H9 (cell line): ENCODE measurements around the gene ZNF407. TPM values are rescaled to one million over a fixed set of nuclear protein-coding genes. Genes with fewer than 3 reads are reported as not detected.

Experiments used
- DNase-seq: peaks from one replicate; pipeline ENCODE4 v3.0.0-alpha.2; 2017
- H2AFZ ChIP-seq: one replicate; pipeline ENCODE4 v1.6.1; 2013; ENCODE audit warnings: mild to moderate bottlenecking, low read length, control low read depth, moderate library complexity
- H2AK5ac ChIP-seq: 2 replicates; pipeline ENCODE4 v1.6.1; 2013; ENCODE audit warnings: low read length, control low read depth, mixed read lengths; ENCODE audit not compliant: insufficient read length
- H2BK120ac ChIP-seq: one replicate; pipeline ENCODE4 v1.6.1; 2013; ENCODE audit warnings: low read depth, mild to moderate bottlenecking, low read length, control low read depth, inconsistent platforms; ENCODE audit not compliant: poor library complexity, severe bottlenecking
- H2BK12ac ChIP-seq: 2 replicates; pipeline ENCODE4 v1.6.1; 2013; ENCODE audit warnings: low read length, control low read depth, mixed read lengths, low read depth; ENCODE audit not compliant: insufficient read length
- H2BK15ac ChIP-seq: 2 replicates; pipeline ENCODE4 v1.6.1; 2013; ENCODE audit warnings: low read depth, low read length, control low read depth
- H2BK20ac ChIP-seq: one replicate; pipeline ENCODE4 v1.6.1; 2013; ENCODE audit warnings: low read depth, mild to moderate bottlenecking, low read length, control low read depth, inconsistent platforms; ENCODE audit not compliant: poor library complexity, severe bottlenecking
- H2BK5ac ChIP-seq: 2 replicates; pipeline ENCODE4 v1.6.1; 2013; ENCODE audit warnings: low read length, control low read depth, mixed read lengths; ENCODE audit not compliant: insufficient read length
- H3K14ac ChIP-seq: 2 replicates; pipeline ENCODE4 v1.6.1; 2013; ENCODE audit warnings: low read length, control low read depth; ENCODE audit not compliant: insufficient read depth
- H3K18ac ChIP-seq: 2 replicates; pipeline ENCODE4 v1.6.1; 2013; ENCODE audit warnings: low read depth, mild to moderate bottlenecking, mixed read lengths, low read length, control low read depth; ENCODE audit not compliant: insufficient read length
- H3K23ac ChIP-seq: 2 replicates; pipeline ENCODE4 v1.6.1; 2013; ENCODE audit warnings: low read length, control low read depth, mixed read lengths, low read depth; ENCODE audit not compliant: insufficient read length
- H3K23me2 ChIP-seq: 2 replicates; pipeline ENCODE4 v1.6.1; 2013; ENCODE audit warnings: low read depth, mild to moderate bottlenecking, mixed read lengths, low read length, control low read depth; ENCODE audit not compliant: insufficient read length, poor library complexity, severe bottlenecking
- H3K27ac ChIP-seq: 2 replicates; pipeline ENCODE4 v1.5.1; 2013; ENCODE audit warnings: low read length, control low read depth, mixed read lengths, low read depth; ENCODE audit not compliant: insufficient read length
- H3K27me3 ChIP-seq: 2 replicates; pipeline ENCODE4 v1.6.1; 2013; ENCODE audit warnings: low read length, control low read depth, inconsistent platforms; ENCODE audit not compliant: insufficient read depth
- H3K4ac ChIP-seq: 2 replicates; pipeline ENCODE4 v1.6.1; 2013; ENCODE audit warnings: low read depth, mild to moderate bottlenecking, control low read depth, inconsistent platforms, low read length, moderate library complexity
- H3K4me1 ChIP-seq: 2 replicates; pipeline ENCODE4 v1.6.1; 2013; ENCODE audit warnings: low read length, control low read depth, inconsistent platforms; ENCODE audit not compliant: insufficient read depth
- H3K4me2 ChIP-seq: 2 replicates; pipeline ENCODE4 v1.6.1; 2013; ENCODE audit warnings: low read length, control low read depth, mixed read lengths; ENCODE audit not compliant: insufficient read length, insufficient read depth
- H3K56ac ChIP-seq: 2 replicates; pipeline ENCODE4 v1.6.1; 2013; ENCODE audit warnings: low read depth, mild to moderate bottlenecking, mixed read lengths, low read length, control low read depth; ENCODE audit not compliant: insufficient read length
- H3K79me1 ChIP-seq: 2 replicates; pipeline ENCODE4 v1.6.1; 2013; ENCODE audit warnings: low read depth, mild to moderate bottlenecking, moderate library complexity, low read length, control low read depth, inconsistent platforms; ENCODE audit not compliant: insufficient read depth, poor library complexity, severe bottlenecking
- H3K79me2 ChIP-seq: 2 replicates; pipeline ENCODE4 v1.6.1; 2013; ENCODE audit warnings: low read length, control low read depth, inconsistent platforms; ENCODE audit not compliant: insufficient read depth
- H3K9ac ChIP-seq: 2 replicates; pipeline ENCODE4 v1.6.1; 2013; ENCODE audit warnings: low read length, control low read depth, mixed read lengths; ENCODE audit not compliant: insufficient read length; ENCODE audit errors: extremely low read depth
- H3K9me3 ChIP-seq: one replicate; pipeline ENCODE4 v1.6.1; 2013; ENCODE audit warnings: low read depth, low read length, inconsistent platforms; ENCODE audit not compliant: control insufficient read depth
- H3T11ph ChIP-seq: one replicate; pipeline ENCODE4 v1.6.1; 2013; ENCODE audit warnings: mild to moderate bottlenecking, low read length, control low read depth, inconsistent platforms
- H4K20me1 ChIP-seq: one replicate; pipeline ENCODE4 v1.6.1; 2013; ENCODE audit not compliant: control insufficient read depth, insufficient read length, insufficient read depth
- H4K5ac ChIP-seq: 2 replicates; pipeline ENCODE4 v1.6.1; 2013; ENCODE audit warnings: low read depth, mild to moderate bottlenecking, mixed read lengths, low read length, control low read depth; ENCODE audit not compliant: insufficient read length
- H4K8ac ChIP-seq: replicated peaks from 2 replicates; pipeline ENCODE4 v1.6.1; 2013; ENCODE audit warnings: low read length, control low read depth, mixed read lengths, low read depth; ENCODE audit not compliant: insufficient read length
- H4K91ac ChIP-seq: 2 replicates; pipeline ENCODE4 v1.6.1; 2013; ENCODE audit warnings: low read depth, mild to moderate bottlenecking, moderate library complexity, mixed read lengths, low read length, control low read depth; ENCODE audit not compliant: insufficient read length
- H3K27ac Mint-ChIP-seq, 3 experiments: 2 replicates in 2 of 3; 3 replicates in 1 of 3; pipeline ENCODE4 v1.8.0; 2020 to 2021; ENCODE audit warnings: mixed read lengths in 3 of 3, mild to moderate bottlenecking in 1 of 3, moderate library complexity in 1 of 3
- H3K27me3 Mint-ChIP-seq: 2 replicates; pipeline ENCODE4 v1.8.0; 2021; ENCODE audit warnings: low read depth, mild to moderate bottlenecking, moderate library complexity, mixed read lengths
- H3K36me3 Mint-ChIP-seq, 3 experiments: 2 replicates in 2 of 3; 3 replicates in 1 of 3; pipeline ENCODE4 v1.8.0; 2020 to 2021; ENCODE audit warnings: low read depth in 3 of 3, mixed read lengths in 3 of 3; ENCODE audit not compliant: insufficient read depth in 1 of 3
- H3K4me1 Mint-ChIP-seq, 2 experiments: 2 replicates each; pipeline ENCODE4 v1.8.0; 2020; ENCODE audit warnings: mixed read lengths in 2 of 2
- H3K4me3 Mint-ChIP-seq, 2 experiments: 2 replicates in 1 of 2; 3 replicates in 1 of 2; pipeline ENCODE4 v1.8.0; 2020 to 2021; ENCODE audit warnings: mild to moderate bottlenecking in 2 of 2, mixed read lengths in 2 of 2, moderate library complexity in 1 of 2
- H3K9me3 Mint-ChIP-seq, 2 experiments: 2 replicates in 1 of 2; 3 replicates in 1 of 2; pipeline ENCODE4 v1.8.0; 2020; ENCODE audit warnings: mild to moderate bottlenecking in 2 of 2, mixed read lengths in 2 of 2, moderate library complexity in 1 of 2
- CTCF ChIP-seq: fragments of 200-600 bp; sonication (generic); conservative IDR thresholded peaks from 3 replicates; pipeline ENCODE4 v1.8.0; 2021; ENCODE audit warnings: antibody characterized with exemption, mild to moderate bottlenecking
- WGBS: extraction: QIAGEN DNeasy Blood & Tissue Kit; methylation state at CpG from one replicate; pipeline ENCODE4 v1.1.7; 2013; ENCODE audit warnings: missing lambda C conversion rate, low lambda C conversion rate, mixed read lengths; ENCODE audit not compliant: insufficient read length; ENCODE audit errors: extremely low coverage; 5-methylcytosine and 5-hydroxymethylcytosine counted together
- total RNA-seq: library from RNA; stranded (reverse); gene quantifications from 2 replicates; pipeline ENCODE4 v1.2.1, GENCODE V29; 2021

ZNF407 gene
- total RNA-seq, 1 experiment from 2014 or later, result 8.7 TPM

- H3T11ph ChIP-seq, result no peak overlapping the region
- no peak for TF ChIP-seq CTCF
- H2BK15ac ChIP-seq, result no peak overlapping the region
- no peak overlapping the region for H3K4me3 Mint-ChIP-seq
- H3K27me3 ChIP-seq, result no peaks in the 10 kb centered on the region
- no peak overlapping the region for H2BK5ac ChIP-seq
- no peak overlapping the region for H3K4ac ChIP-seq
- H3K23me2 ChIP-seq, result no peaks in the 10 kb centered on the region
- H3K9me3 ChIP-seq, result no peaks in the 10 kb centered on the region
- H3K79me1 ChIP-seq, result no peaks in the 10 kb centered on the region
- H3K36me3 Mint-ChIP-seq, result no peaks in the 10 kb centered on the region
- no peak overlapping the region for H3K18ac ChIP-seq
- no peak overlapping the region for H2BK120ac ChIP-seq
- H3K27ac ChIP-seq, result no peak overlapping the region
- no peak overlapping the region for H3K4me2 ChIP-seq
- H3K27ac Mint-ChIP-seq, result no peak overlapping the region
- H2BK20ac ChIP-seq, result no peak overlapping the region
- no peak overlapping the region for H3K56ac ChIP-seq
- H4K20me1 ChIP-seq, result no peaks in the 10 kb centered on the region
- WGBS, result no CpG with 5 or more reads among the region's 6 CpGs
- no peaks in the 10 kb centered on the region for H3K9me3 Mint-ChIP-seq
- no peaks in the 10 kb centered on the region for H3K4me1 ChIP-seq
- no peak overlapping the region for H4K5ac ChIP-seq
- H3K14ac ChIP-seq, result no peak overlapping the region
- no peak overlapping the region for H2BK12ac ChIP-seq
- H3K79me2 ChIP-seq, result no peaks in the 10 kb centered on the region
- no peak overlapping the region for H3K9ac ChIP-seq
- H3K27me3 Mint-ChIP-seq, result no peaks in the 10 kb centered on the region
- H2AFZ ChIP-seq, result no peak overlapping the region
- H3K23ac ChIP-seq, result no peak overlapping the region
- no peak overlapping the region for H4K91ac ChIP-seq
- H4K8ac ChIP-seq, result no peak overlapping the region
- H3K4me1 Mint-ChIP-seq, result 0 out of 4 replicates have a peak, but pooled peaks cover 0 to under 1% of the 10 kb centered on the region in 2 experiments
- H2AK5ac ChIP-seq, result no peak overlapping the region
- no peak for DNase-seq
Observed at GRCh38 chr18:75114231-75114764, 516.6 kb downstream of the ZNF407 start.

Other genes starting within 250 kb of the ZNF407 start
- not detected in 2 replicates for gene DIPK1C, start 140.6 kb upstream of the ZNF407 start, total RNA-seq
- gene CNDP2, start 101.5 kb upstream of the ZNF407 start, total RNA-seq, result 212 and 214 TPM in 2 replicates
- gene CNDP1, start 63.4 kb upstream of the ZNF407 start, total RNA-seq, result 0.29 TPM in 1 of 2 replicates, not detected in the other